Measurements from ENCODE around the gene NEDD1. TPM values are rescaled to one million over a fixed set of nuclear protein-coding genes. Genes with fewer than 3 reads are reported as not detected.
A peak's percentile ranks its signal among the peaks of the same experiment; 100 is the strongest.

Gene NEDD1
- total RNA-seq, 1 experiment from 2014 or later: 36.3 TPM

- intact Hi-C loops (cut with micrococcal nuclease; ENCODE audit: unreplicated experiment): loop anchor here (10.0 kb wide), 1 partner anchor 274 kb away; no protein-coding TSS in a partner anchor
- Histone ChIP-seq H3K79me2 (ENCODE audit: low read depth) (no peaks in the 10 kb centered on the region), H3K36me3 (ENCODE audit: low read depth) (no peaks in the 10 kb centered on the region), H3K27ac (no peak overlapping the region), H3K4me2 (no peak overlapping the region), H3F3A (ENCODE audit: insufficient read depth, low read depth) (no peaks in the 10 kb centered on the region), H3K9me2 (ENCODE audit: insufficient read depth) (no peaks in the 10 kb centered on the region), H4K20me1 (ENCODE audit: insufficient read depth) (no peaks in the 10 kb centered on the region), H2AFZ (no peak overlapping the region), H3K27me3 (ENCODE audit: insufficient read depth, low read depth) (peaks cover 27% of the 10 kb centered on the region), H3K9me3 (ENCODE audit: insufficient read depth, low read depth) (no peaks in the 10 kb centered on the region), H3K4me1 (replicated peaks; ENCODE audit: insufficient read depth) (no peaks in the 10 kb centered on the region), H3K4me3 (no peak overlapping the region)
- TF ChIP-seq EZH2 (IDR thresholded peaks at IDR 0.05; ENCODE audit: low read depth): no peak
- TF ChIP-seq CTCF (conservative IDR thresholded peaks at IDR 0.05): no peak
- DNase-seq: no peak
- POLR2A ChIA-PET (ENCODE audit: unreplicated experiment): interaction anchor here (0.5 kb wide), 1 partner anchor 1124 kb away, joined by 3 read pairs; no protein-coding TSS in a partner anchor
- BruUV-seq (replicated peaks): no TSS peak
- CTCF ChIA-PET: no interaction called here
These were observed 81.9 kb downstream of the NEDD1 start for GRCh38 chr12:96988919-96989318.

DNA sequence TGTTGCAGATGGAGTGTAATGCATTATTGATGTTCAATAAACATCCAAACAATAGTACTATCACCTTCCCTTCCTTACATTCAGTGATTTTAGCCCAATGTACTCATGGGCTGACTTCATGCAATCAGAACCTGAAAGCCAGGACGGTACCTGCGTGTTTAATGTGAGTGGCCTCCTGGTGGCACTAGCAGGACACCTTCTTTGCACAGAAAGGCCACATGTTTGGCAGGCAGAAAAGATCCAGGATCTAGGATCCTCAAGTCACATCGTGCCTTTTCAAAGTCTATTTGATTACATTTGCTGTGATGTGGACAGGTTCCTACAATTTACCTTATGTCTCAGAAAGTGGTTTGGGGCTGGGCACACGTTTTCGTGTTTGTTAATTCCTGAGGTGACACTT lies 82.9 kb downstream of the NEDD1 start:
- DNase-seq: peak in 1 of 2 experiments; percentile 15
- Histone ChIP-seq H4K20me1 (ENCODE audit: insufficient read depth) (no peaks in the 10 kb centered on the region), H2AFZ (no peak overlapping the region), H3K4me2 (no peak overlapping the region), H3K27ac (no peak overlapping the region), H3K4me1 (replicated peaks; ENCODE audit: insufficient read depth) (no peaks in the 10 kb centered on the region), H3K9me3 (ENCODE audit: insufficient read depth, low read depth) (no peaks in the 10 kb centered on the region), H3K9me2 (ENCODE audit: insufficient read depth) (no peaks in the 10 kb centered on the region), H3K36me3 (ENCODE audit: low read depth) (no peaks in the 10 kb centered on the region), H3F3A (ENCODE audit: insufficient read depth, low read depth) (no peaks in the 10 kb centered on the region), H3K79me2 (ENCODE audit: low read depth) (no peaks in the 10 kb centered on the region), H3K27me3 (ENCODE audit: insufficient read depth, low read depth) (peaks cover 35% of the 10 kb centered on the region), H3K4me3 (no peak overlapping the region)
- no peak for TF ChIP-seq EZH2 (IDR thresholded peaks at IDR 0.05; ENCODE audit: low read depth)
- peak; percentile 53 for TF ChIP-seq CTCF (conservative IDR thresholded peaks at IDR 0.05)
- no TSS peak for BruUV-seq (replicated peaks)
- CTCF ChIA-PET: no interaction called here
- POLR2A ChIA-PET (ENCODE audit: unreplicated experiment): no interaction called here
- intact Hi-C loops (cut with micrococcal nuclease; ENCODE audit: unreplicated experiment): loop anchor here (1.0 to 10.0 kb wide), 2 partner anchors 275 to 1407 kb away; no protein-coding TSS in a partner anchor

GRCh38 chr12:96994900-96995299 lies 87.8 kb downstream of the NEDD1 start:
- TF ChIP-seq EZH2 (IDR thresholded peaks at IDR 0.05; ENCODE audit: low read depth) (no peak), CTCF (conservative IDR thresholded peaks at IDR 0.05) (no peak)
- H3K4me1 ChIP-seq (replicated peaks; ENCODE audit: insufficient read depth): no peaks in the 10 kb centered on the region
- H3K9me2 ChIP-seq (ENCODE audit: insufficient read depth): no peaks in the 10 kb centered on the region
- intact Hi-C loops (cut with micrococcal nuclease; ENCODE audit: unreplicated experiment): no loop called here
- H4K20me1 ChIP-seq (ENCODE audit: insufficient read depth): no peaks in the 10 kb centered on the region
- H3K4me2 ChIP-seq: no peak overlapping the region
- H2AFZ ChIP-seq: no peak overlapping the region
- H3K79me2 ChIP-seq (ENCODE audit: low read depth): no peaks in the 10 kb centered on the region
- no peaks in the 10 kb centered on the region for H3K9me3 ChIP-seq (ENCODE audit: insufficient read depth, low read depth)
- POLR2A ChIA-PET (ENCODE audit: unreplicated experiment): no interaction called here
- H3K36me3 ChIP-seq (ENCODE audit: low read depth): no peaks in the 10 kb centered on the region
- H3K27me3 ChIP-seq (ENCODE audit: insufficient read depth, low read depth): peaks cover 50% of the 10 kb centered on the region
- H3F3A ChIP-seq (ENCODE audit: insufficient read depth, low read depth): no peaks in the 10 kb centered on the region
- CTCF ChIA-PET: no interaction called here
- DNase-seq: no peak
- no TSS peak for BruUV-seq (replicated peaks)
- no peak overlapping the region for H3K27ac ChIP-seq
- no peak overlapping the region for H3K4me3 ChIP-seq
